ENCODE data around the gene CLTRN. TPM values are rescaled to one million over a fixed set of nuclear protein-coding genes. Genes with fewer than 3 reads are reported as not detected.

The CLTRN gene
- total and polyA plus RNA-seq, 2 of the 13 experiments (the other 11 are each of a cell fraction or from before 2014, with no cell fraction given) = 0.37 to 0.53 TPM

DNA sequence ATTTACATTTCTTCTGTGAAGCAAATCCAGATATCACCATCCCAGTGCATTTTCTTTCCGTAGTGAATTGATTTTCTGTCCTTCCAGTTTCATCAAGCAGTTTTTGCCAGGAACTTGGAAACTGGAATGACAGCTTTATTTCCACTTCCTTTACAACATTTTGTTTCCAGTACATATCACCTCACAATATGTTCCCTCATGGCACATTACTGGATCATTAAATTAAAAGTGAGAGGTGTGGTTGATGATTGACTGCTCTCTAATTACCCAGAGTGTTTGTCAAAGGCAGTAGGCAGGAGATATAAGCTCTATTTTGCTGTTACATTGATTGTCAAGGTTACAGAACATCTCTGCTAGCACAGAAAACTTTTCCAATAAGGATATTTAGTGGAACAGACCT lies 41.6 kb downstream of the CLTRN start:
- Histone ChIP-seq H3K4me1 (ENCODE audit: insufficient read depth, low read length) (no peaks in the 10 kb centered on the region), H3K27ac (ENCODE audit: extremely low read length, insufficient read depth, low read length) (no peak overlapping the region), H4K20me1 (ENCODE audit: insufficient read depth, low read length) (no peaks in the 10 kb centered on the region), H3K27me3 (ENCODE audit: control insufficient read depth in 1 of 2, insufficient read depth in 2 of 2, low read length in 2 of 2) (no peaks in the 10 kb centered on the region), H3K9ac (ENCODE audit: insufficient read depth, low read depth, low read length) (no peak overlapping the region), H2AFZ (ENCODE audit: low read length) (no peak overlapping the region), H3K79me2 (ENCODE audit: insufficient read depth, low read length) (no peaks in the 10 kb centered on the region), H3K36me3 (replicated peaks in 1 of 2; ENCODE audit: control insufficient read depth in 1 of 2, insufficient read depth in 2 of 2, low read length in 2 of 2) (no peaks in the 10 kb centered on the region), H3K4me3 (replicated peaks in 1 of 3; ENCODE audit: insufficient read depth in 1 of 3, low read depth in 2 of 3, low read length in 3 of 3) (no peak overlapping the region), H3K9me3 (ENCODE audit: low read length) (no peaks in the 10 kb centered on the region), H3K4me2 (ENCODE audit: low read depth, low read length) (no peak overlapping the region)
- in situ Hi-C loops (cut with HindIII; ENCODE audit: extremely low pct_ligation_motif_present, low pct_unique_long_range_greater_than_20kb) = no loop called here
- no TSS peak for BruUV-seq (replicated peaks)
- WGBS (ENCODE audit: low lambda C conversion rate) = 4% methylated on average over 1 of the region's 1 CpG
- intact Hi-C loops (cut with micrococcal nuclease; ENCODE audit: unreplicated experiment) = no loop called here
- POLR2A ChIA-PET = no interaction called here
- DNase-seq (ENCODE audit: low spot score) (no peak), FAIRE-seq (no peak), ATAC-seq (no peak)
- CTCF ChIA-PET (ENCODE audit: low intra/inter-chr PET ratio, low total read pairs) = no interaction called here
- no peak for TF ChIP-seq ZNF160 (CRISPR knock-in tag; IDR thresholded peaks at IDR 0.05)
- TF ChIP-seq, protein P1, sequence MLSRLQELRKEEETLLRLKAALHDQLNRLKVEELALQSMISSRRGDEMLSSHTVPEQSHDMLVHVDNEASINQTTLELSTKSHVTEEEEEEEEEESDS (CRISPR knock-in tag; IDR thresholded peaks at IDR 0.05; ENCODE audit: borderline replicate concordance) = no peak
- no peak for TF ChIP-seq MEIS2 (CRISPR knock-in tag; IDR thresholded peaks at IDR 0.05)
- TF ChIP-seq, protein P2, sequence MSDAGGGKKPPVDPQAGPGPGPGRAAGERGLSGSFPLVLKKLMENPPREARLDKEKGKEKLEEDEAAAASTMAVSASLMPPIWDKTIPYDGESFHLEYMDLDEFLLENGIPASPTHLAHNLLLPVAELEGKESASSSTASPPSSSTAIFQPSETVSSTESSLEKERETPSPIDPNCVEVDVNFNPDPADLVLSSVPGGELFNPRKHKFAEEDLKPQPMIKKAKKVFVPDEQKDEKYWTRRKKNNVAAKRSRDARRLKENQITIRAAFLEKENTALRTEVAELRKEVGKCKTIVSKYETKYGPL (CRISPR knock-in tag; IDR thresholded peaks at IDR 0.05) = no peak
- TF ChIP-seq TBX2 (CRISPR knock-in tag; IDR thresholded peaks at IDR 0.05; ENCODE audit: borderline replicate concordance) = no peak
- no peak for TF ChIP-seq NONO (IDR thresholded peaks at IDR 0.05)
- TF ChIP-seq NONO (CRISPR knock-in tag; conservative IDR thresholded peaks at IDR 0.05) = no peak
- no peak for TF ChIP-seq ZNF235 (CRISPR knock-in tag; IDR thresholded peaks at IDR 0.05; ENCODE audit: borderline replicate concordance)
- no peak for TF ChIP-seq ZNF549 (CRISPR knock-in tag; IDR thresholded peaks at IDR 0.05)
- no peak for TF ChIP-seq MED8 (CRISPR knock-in tag; IDR thresholded peaks at IDR 0.05; ENCODE audit: insufficient replicate concordance)
- no peak for TF ChIP-seq FOXK1 (CRISPR knock-in tag; IDR thresholded peaks at IDR 0.05; ENCODE audit: borderline replicate concordance, low read depth)
- no peak for TF ChIP-seq ZSCAN22 (CRISPR knock-in tag; IDR thresholded peaks at IDR 0.05)
- TF ChIP-seq, protein P3, sequence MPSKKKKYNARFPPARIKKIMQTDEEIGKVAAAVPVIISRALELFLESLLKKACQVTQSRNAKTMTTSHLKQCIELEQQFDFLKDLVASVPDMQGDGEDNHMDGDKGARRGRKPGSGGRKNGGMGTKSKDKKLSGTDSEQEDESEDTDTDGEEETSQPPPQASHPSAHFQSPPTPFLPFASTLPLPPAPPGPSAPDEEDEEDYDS (CRISPR knock-in tag; IDR thresholded peaks at IDR 0.05) = no peak
- TF ChIP-seq ARID5B (CRISPR knock-in tag; IDR thresholded peaks at IDR 0.05) = no peak
- TF ChIP-seq, protein P4, sequence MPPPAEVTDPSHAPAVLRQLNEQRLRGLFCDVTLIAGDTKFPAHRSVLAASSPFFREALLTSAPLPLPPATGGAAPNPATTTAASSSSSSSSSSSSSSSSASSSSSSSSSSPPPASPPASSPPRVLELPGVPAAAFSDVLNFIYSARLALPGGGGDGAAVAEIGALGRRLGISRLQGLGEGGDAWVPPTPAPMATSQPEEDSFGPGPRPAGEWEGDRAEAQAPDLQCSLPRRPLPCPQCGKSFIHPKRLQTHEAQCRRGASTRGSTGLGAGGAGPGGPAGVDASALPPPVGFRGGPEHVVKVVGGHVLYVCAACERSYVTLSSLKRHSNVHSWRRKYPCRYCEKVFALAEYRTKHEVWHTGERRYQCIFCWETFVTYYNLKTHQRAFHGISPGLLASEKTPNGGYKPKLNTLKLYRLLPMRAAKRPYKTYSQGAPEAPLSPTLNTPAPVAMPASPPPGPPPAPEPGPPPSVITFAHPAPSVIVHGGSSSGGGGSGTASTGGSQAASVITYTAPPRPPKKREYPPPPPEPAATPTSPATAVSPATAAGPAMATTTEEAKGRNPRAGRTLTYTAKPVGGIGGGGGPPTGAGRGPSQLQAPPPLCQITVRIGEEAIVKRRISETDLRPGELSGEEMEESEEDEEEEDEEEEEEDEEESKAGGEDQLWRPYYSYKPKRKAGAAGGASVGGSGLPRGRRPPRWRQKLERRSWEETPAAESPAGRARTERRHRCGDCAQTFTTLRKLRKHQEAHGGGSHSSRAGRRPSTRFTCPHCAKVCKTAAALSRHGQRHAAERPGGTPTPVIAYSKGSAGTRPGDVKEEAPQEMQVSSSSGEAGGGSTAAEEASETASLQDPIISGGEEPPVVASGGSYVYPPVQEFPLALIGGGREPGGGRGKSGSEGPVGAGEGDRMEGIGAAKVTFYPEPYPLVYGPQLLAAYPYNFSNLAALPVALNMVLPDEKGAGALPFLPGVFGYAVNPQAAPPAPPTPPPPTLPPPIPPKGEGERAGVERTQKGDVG (CRISPR knock-in tag; IDR thresholded peaks at IDR 0.05; ENCODE audit: borderline replicate concordance) = no peak
- TF ChIP-seq ZBTB44 (CRISPR knock-in tag; IDR thresholded peaks at IDR 0.05) = no peak

All from HepG2 (cell line).